ENCODE measurements around the gene ACTRT2.

DNA sequence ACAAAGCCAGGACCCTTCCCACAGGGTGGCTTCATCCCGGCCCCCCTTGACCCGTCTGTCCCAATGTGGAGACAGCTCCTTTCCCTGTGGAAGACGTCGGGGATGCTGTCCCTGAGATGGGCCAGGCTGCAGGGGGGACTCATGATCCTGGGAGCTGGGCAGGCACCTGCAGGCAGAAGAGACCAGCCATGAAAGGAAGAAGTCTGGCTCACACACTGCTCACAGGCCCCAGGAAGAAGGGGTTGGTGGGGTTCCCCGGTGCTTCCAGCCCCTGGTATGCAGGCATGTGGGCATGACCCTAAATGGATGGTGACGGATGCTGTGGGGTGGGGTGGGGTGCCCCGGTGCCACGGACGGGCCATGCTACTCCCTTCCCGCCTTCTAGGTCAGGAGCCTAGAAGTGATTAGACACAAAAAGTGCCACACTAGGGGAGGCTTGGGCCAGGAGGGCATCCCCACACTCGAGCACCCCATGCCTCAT lies 8.3 kb downstream of the ACTRT2 start:
- TF ChIP-seq EP300 (IDR thresholded peaks at IDR 0.05) (no peak), POLR2A (IDR thresholded peaks at IDR 0.05) (no peak)
- TF ChIP-seq, protein P1, sequence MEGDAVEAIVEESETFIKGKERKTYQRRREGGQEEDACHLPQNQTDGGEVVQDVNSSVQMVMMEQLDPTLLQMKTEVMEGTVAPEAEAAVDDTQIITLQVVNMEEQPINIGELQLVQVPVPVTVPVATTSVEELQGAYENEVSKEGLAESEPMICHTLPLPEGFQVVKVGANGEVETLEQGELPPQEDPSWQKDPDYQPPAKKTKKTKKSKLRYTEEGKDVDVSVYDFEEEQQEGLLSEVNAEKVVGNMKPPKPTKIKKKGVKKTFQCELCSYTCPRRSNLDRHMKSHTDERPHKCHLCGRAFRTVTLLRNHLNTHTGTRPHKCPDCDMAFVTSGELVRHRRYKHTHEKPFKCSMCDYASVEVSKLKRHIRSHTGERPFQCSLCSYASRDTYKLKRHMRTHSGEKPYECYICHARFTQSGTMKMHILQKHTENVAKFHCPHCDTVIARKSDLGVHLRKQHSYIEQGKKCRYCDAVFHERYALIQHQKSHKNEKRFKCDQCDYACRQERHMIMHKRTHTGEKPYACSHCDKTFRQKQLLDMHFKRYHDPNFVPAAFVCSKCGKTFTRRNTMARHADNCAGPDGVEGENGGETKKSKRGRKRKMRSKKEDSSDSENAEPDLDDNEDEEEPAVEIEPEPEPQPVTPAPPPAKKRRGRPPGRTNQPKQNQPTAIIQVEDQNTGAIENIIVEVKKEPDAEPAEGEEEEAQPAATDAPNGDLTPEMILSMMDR (IDR thresholded peaks at IDR 0.05), result no peak
